DOHH2 (cell line): Measurements from ENCODE around the gene ZIC4.

Experiments
- EZH2phosphoT487 ChIP-seq: fragments of 200-600 bp; sonication (generic); IDR thresholded peaks from 2 replicates; pipeline ENCODE4 v1.6.1; 2017; ENCODE audit warnings: borderline replicate concordance, mild to moderate bottlenecking, antibody characterized with exemption, low read length, moderate library complexity, mixed read lengths
- TF ChIP-seq, protein P1 (sequence below): fragments of 200-600 bp; sonication (generic); IDR thresholded peaks from one replicate; pipeline ENCODE4 v1.5.1; 2014; ENCODE audit warnings: antibody characterized with exemption, mild to moderate bottlenecking, low read depth, low read length; ENCODE audit not compliant: poor library complexity, severe bottlenecking

DNA sequence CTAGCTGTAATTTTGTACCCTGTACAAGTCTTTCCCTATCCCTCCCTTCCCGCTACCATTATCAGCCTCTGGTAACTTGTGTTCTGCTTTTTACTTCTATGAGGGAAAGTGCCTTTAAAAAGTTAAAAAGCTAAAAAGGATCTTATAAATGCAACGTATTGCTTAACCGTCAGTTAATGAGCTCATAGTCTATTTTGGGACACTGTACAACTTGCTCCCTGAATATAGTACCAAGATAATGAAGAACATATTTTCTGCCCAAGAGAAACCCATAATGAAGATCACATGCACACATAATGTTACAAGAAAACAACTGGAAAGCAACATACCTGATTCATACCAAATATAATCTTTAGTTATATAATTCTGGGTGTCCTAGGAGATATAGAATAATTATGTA, 25.4 kb upstream of the ZIC4 start:
- TF ChIP-seq, protein P1, sequence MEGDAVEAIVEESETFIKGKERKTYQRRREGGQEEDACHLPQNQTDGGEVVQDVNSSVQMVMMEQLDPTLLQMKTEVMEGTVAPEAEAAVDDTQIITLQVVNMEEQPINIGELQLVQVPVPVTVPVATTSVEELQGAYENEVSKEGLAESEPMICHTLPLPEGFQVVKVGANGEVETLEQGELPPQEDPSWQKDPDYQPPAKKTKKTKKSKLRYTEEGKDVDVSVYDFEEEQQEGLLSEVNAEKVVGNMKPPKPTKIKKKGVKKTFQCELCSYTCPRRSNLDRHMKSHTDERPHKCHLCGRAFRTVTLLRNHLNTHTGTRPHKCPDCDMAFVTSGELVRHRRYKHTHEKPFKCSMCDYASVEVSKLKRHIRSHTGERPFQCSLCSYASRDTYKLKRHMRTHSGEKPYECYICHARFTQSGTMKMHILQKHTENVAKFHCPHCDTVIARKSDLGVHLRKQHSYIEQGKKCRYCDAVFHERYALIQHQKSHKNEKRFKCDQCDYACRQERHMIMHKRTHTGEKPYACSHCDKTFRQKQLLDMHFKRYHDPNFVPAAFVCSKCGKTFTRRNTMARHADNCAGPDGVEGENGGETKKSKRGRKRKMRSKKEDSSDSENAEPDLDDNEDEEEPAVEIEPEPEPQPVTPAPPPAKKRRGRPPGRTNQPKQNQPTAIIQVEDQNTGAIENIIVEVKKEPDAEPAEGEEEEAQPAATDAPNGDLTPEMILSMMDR, result no peak
- no peak for TF ChIP-seq EZH2phosphoT487
